Measurements from ENCODE around the gene CFAP45. TPM values are rescaled to one million over a fixed set of nuclear protein-coding genes. Genes with fewer than 3 reads are reported as not detected.

CFAP45 gene
- total RNA-seq, 1 experiment from 2014 or later = 0.48 TPM

- peaks cover 31% of the 10 kb centered on the region for H3K27me3 Mint-ChIP-seq (ENCODE audit: low read depth)
- no peak for ATAC-seq
- H3K36me3 Mint-ChIP-seq = peaks cover 5% of the 10 kb centered on the region; the same call in 1 of the 2 replicates
- POLR2A ChIA-PET = interaction anchor here (0.6 kb wide), 1 partner anchor 46 kb away, joined by 3 read pairs; no protein-coding TSS in a partner anchor
- H3K4me1 Mint-ChIP-seq = peaks cover 15% of the 10 kb centered on the region
- CTCF ChIA-PET = interaction anchor here (0.6 to 4.1 kb wide), 2 partner anchors 104 to 1343 kb away, joined by 3 to 18 read pairs; no protein-coding TSS in a partner anchor
- no peak overlapping the region for H3K4me3 Mint-ChIP-seq
- peaks cover 12% of the 10 kb centered on the region for H3K9me3 Mint-ChIP-seq
- no peak for DNase-seq (ENCODE audit: low spot score)
- TF ChIP-seq FOXK1 (CRISPR knock-in tag; IDR thresholded peaks at IDR 0.05) = no peak
- TF ChIP-seq FOXJ3 (CRISPR knock-in tag; IDR thresholded peaks at IDR 0.05; ENCODE audit: borderline replicate concordance) = no peak
- no peak for TF ChIP-seq GABPB1 (CRISPR knock-in tag; IDR thresholded peaks at IDR 0.05)
- no peak for TF ChIP-seq CTCF (IDR thresholded peaks at IDR 0.05)
- no peak for TF ChIP-seq ARID4B (CRISPR knock-in tag; IDR thresholded peaks at IDR 0.05; ENCODE audit: borderline replicate concordance)
- no peak for TF ChIP-seq ELF4 (CRISPR knock-in tag; IDR thresholded peaks at IDR 0.05; ENCODE audit: low read depth)
- no peak for TF ChIP-seq JAZF1 (CRISPR knock-in tag; IDR thresholded peaks at IDR 0.05)
- TF ChIP-seq NR2C2 (CRISPR knock-in tag; IDR thresholded peaks at IDR 0.05) = no peak
- no peak for TF ChIP-seq SP1 (CRISPR knock-in tag; conservative IDR thresholded peaks at IDR 0.05)
- no peak for TF ChIP-seq TP53 (CRISPR knock-in tag; IDR thresholded peaks at IDR 0.05)
- no peak for TF ChIP-seq NR3C1 (CRISPR knock-in tag; conservative IDR thresholded peaks at IDR 0.05; ENCODE audit: low read depth)
- TF ChIP-seq NFYB (CRISPR knock-in tag; conservative IDR thresholded peaks at IDR 0.05; ENCODE audit: low read depth) = no peak
- TF ChIP-seq ZNF317 (CRISPR knock-in tag; IDR thresholded peaks at IDR 0.05; ENCODE audit: borderline replicate concordance, low read depth) = no peak
- TF ChIP-seq HMGA2 (CRISPR knock-in tag; IDR thresholded peaks at IDR 0.05) = no peak
- TF ChIP-seq CBFB (CRISPR knock-in tag; IDR thresholded peaks at IDR 0.05; ENCODE audit: low read depth) = no peak
- no peak for TF ChIP-seq ZNF121 (CRISPR knock-in tag; IDR thresholded peaks at IDR 0.05)
- no peak overlapping the region for H3K27ac Mint-ChIP-seq
Observed at GRCh38 chr1:159902541-159902940, 2.6 kb upstream of the CFAP45 start.

GRCh38 chr1:159900755-159901360, 893 bp upstream of the CFAP45 start:
- Mint-ChIP-seq H3K4me3 (no peak overlapping the region), H3K27ac (no peak overlapping the region; the same call in 1 of the 2 replicates), H3K4me1 (peaks cover 15% of the 10 kb centered on the region), H3K36me3 (peaks cover 5% of the 10 kb centered on the region; the same call in 1 of the 2 replicates), H3K9me3 (peaks cover 12% of the 10 kb centered on the region), H3K27me3 (ENCODE audit: low read depth) (peaks cover 31% of the 10 kb centered on the region)
- no peak for TF ChIP-seq ZNF425 (CRISPR knock-in tag; conservative IDR thresholded peaks at IDR 0.05)
- TF ChIP-seq MXD4 (CRISPR knock-in tag; IDR thresholded peaks at IDR 0.05; ENCODE audit: borderline replicate concordance) = no peak
- no peak for TF ChIP-seq RORB (CRISPR knock-in tag; IDR thresholded peaks at IDR 0.05)
- TF ChIP-seq FOXP4 (CRISPR knock-in tag; IDR thresholded peaks at IDR 0.05) = no peak
- TF ChIP-seq ZNF263 (CRISPR knock-in tag; IDR thresholded peaks at IDR 0.05; ENCODE audit: low read depth) = no peak
- no peak for TF ChIP-seq IRF2 (CRISPR knock-in tag; IDR thresholded peaks at IDR 0.05; ENCODE audit: borderline replicate concordance, low read depth)
- no peak for TF ChIP-seq PRRX2 (CRISPR knock-in tag; IDR thresholded peaks at IDR 0.05)
- TF ChIP-seq ELF4 (CRISPR knock-in tag; IDR thresholded peaks at IDR 0.05; ENCODE audit: low read depth) = no peak
- TF ChIP-seq FOXP1 (CRISPR knock-in tag; IDR thresholded peaks at IDR 0.05; ENCODE audit: borderline replicate concordance) = no peak
- CTCF ChIA-PET = interaction anchor here (0.8 to 2.5 kb wide), 7 partner anchors 10 to 106 kb away, joined by 3 to 30 read pairs (median 4); no protein-coding TSS in a partner anchor
- no peak for DNase-seq (ENCODE audit: low spot score)
- POLR2A ChIA-PET = interaction anchor here (0.6 to 2.0 kb wide), 3 partner anchors 23 to 1210 kb away, joined by 3 to 9 read pairs (median 4); partner anchors contain the start of gene TAGLN2
- ATAC-seq = no peak
